ENCODE results near the gene ABCC11. TPM values are rescaled to one million over a fixed set of nuclear protein-coding genes. Genes with fewer than 3 reads are reported as not detected.

The ABCC11 gene
- total RNA-seq (not detected in 2 replicates), polyA plus RNA-seq (0.09 TPM in 1 of 2 replicates, not detected in the other), polyA minus RNA-seq (0.07 TPM in 1 of 2 replicates, not detected in the other)
- 0.09 TPM for total RNA-seq (2013)

DNA sequence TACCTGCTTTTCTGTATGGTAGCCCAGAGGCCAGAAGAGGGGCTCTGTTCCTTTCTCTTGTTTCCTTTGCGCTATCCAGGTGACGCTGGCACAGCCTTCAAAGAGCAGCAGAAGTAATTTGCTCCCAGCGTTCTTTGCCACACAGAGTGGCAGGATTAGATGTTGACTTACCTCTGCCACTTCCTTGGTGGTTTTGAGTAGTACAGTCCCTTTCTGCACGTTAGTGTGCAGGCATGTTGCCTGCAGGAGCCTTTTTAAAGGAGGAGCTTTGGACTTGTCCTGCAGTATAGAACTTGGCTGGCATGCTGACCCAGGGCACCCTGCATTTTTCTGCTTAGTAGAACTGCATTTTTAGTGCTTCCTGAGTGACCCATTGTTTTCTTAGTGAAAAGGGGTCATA lies at the start of gene ABCC11:
Gene ABCC11, minus strand, starts transcription at position 229 of the 400 bp plus-strand sequence. CDS start 15,618 bp downstream, outside the sequence.
- peaks cover 37% of the 10 kb centered on the region for H3K4me1 Mint-ChIP-seq
- Histone ChIP-seq H3K27ac (ENCODE audit: low read length in 2 of 2) (no peak within 1 kb of the TSS), H4K20me1 (ENCODE audit: control insufficient read depth, insufficient read depth, low read length, poor library complexity, severe bottlenecking) (peaks cover 51% of the 10 kb centered on the region), H3K36me3 (replicated peaks in 1 of 2; ENCODE audit: control extremely low read depth in 1 of 2, control insufficient read depth in 1 of 2, extremely low read depth in 1 of 2, insufficient read depth in 2 of 2, low read length in 1 of 2) (peaks cover 0 to 13% of the 10 kb centered on the region in 2 experiments), H3K79me2 (ENCODE audit: control insufficient read depth, insufficient read depth, low read length) (peaks cover 69% of the 10 kb centered on the region), H3K9ac (ENCODE audit: low read length) (no peak within 1 kb of the TSS), H3K4me2 (replicated peaks; ENCODE audit: low read depth, low read length, poor library complexity, severe bottlenecking) (no peak within 1 kb of the TSS), H2AFZ (ENCODE audit: insufficient read depth, low read depth, low read length, poor library complexity, severe bottlenecking) (no peak within 1 kb of the TSS), H3K4me1 (ENCODE audit: control insufficient read depth in 2 of 2, insufficient read depth in 2 of 2, low read length in 2 of 2) (peaks cover 16 to 22% of the 10 kb centered on the region in 2 donors), H3K9me3 (ENCODE audit: control extremely low read depth in 1 of 3, control insufficient read depth in 2 of 3, insufficient read depth in 1 of 3, low read length in 2 of 3) (no peaks in the 10 kb centered on the region), H3K4me3 (ENCODE audit: control extremely low read depth in 1 of 5, extremely low read depth in 1 of 5, insufficient read depth in 1 of 5, low read depth in 2 of 5, low read length in 4 of 5) (no peak within 1 kb of the TSS), H3K27me3 (replicated peaks in 1 of 4; ENCODE audit: control extremely low read depth in 1 of 4, control insufficient read depth in 3 of 4, insufficient read depth in 4 of 4, low read length in 3 of 4) (no peaks in the 10 kb centered on the region)
- TF ChIP-seq CTCF (IDR thresholded peaks at IDR 0.05) = no peak
- no peak for TF ChIP-seq EZH2 (IDR thresholded peaks at IDR 0.05; ENCODE audit: borderline replicate concordance, insufficient read depth, low read depth, low read length, poor library complexity, severe bottlenecking)
- H3K4me3 Mint-ChIP-seq = no peak within 1 kb of the TSS
- H3K27me3 Mint-ChIP-seq = no peaks in the 10 kb centered on the region
- H3K27ac Mint-ChIP-seq = no peak within 1 kb of the TSS
- DNase-seq (no peak), ATAC-seq (ENCODE audit: low read depth) (no peak)
- H3K9me3 Mint-ChIP-seq (ENCODE audit: insufficient read depth) = no peaks in the 10 kb centered on the region
- ChIA-PET CTCF (no interaction called here), POLR2A (no interaction called here)
- WGBS (ENCODE audit: insufficient coverage) = 29% methylated on average over 4 of the region's 4 CpGs
- intact Hi-C loops (cut with micrococcal nuclease) = loop anchor here (10.0 kb wide), 1 partner anchor 297 kb away; no protein-coding TSS in a partner anchor

- Histone ChIP-seq H3K4me3 (ENCODE audit: control extremely low read depth in 1 of 5, extremely low read depth in 1 of 5, insufficient read depth in 1 of 5, low read depth in 2 of 5, low read length in 4 of 5) (no peak overlapping the region), H3K9me3 (ENCODE audit: control extremely low read depth in 1 of 3, control insufficient read depth in 2 of 3, insufficient read depth in 1 of 3, low read length in 2 of 3) (no peaks in the 10 kb centered on the region), H2AFZ (ENCODE audit: insufficient read depth, low read depth, low read length, poor library complexity, severe bottlenecking) (no peak overlapping the region), H4K20me1 (ENCODE audit: control insufficient read depth, insufficient read depth, low read length, poor library complexity, severe bottlenecking) (no peaks in the 10 kb centered on the region), H3K27ac (ENCODE audit: low read length in 2 of 2) (no peak overlapping the region), H3K9ac (ENCODE audit: low read length) (no peak overlapping the region), H3K4me1 (ENCODE audit: control insufficient read depth in 2 of 2, insufficient read depth in 2 of 2, low read length in 2 of 2) (no peaks in the 10 kb centered on the region), H3K27me3 (replicated peaks in 1 of 4; ENCODE audit: control extremely low read depth in 1 of 4, control insufficient read depth in 3 of 4, insufficient read depth in 4 of 4, low read length in 3 of 4) (no peaks in the 10 kb centered on the region), H3K4me2 (replicated peaks; ENCODE audit: low read depth, low read length, poor library complexity, severe bottlenecking) (no peak overlapping the region), H3K79me2 (ENCODE audit: control insufficient read depth, insufficient read depth, low read length) (peaks cover 3% of the 10 kb centered on the region), H3K36me3 (replicated peaks in 1 of 2; ENCODE audit: control extremely low read depth in 1 of 2, control insufficient read depth in 1 of 2, extremely low read depth in 1 of 2, insufficient read depth in 2 of 2, low read length in 1 of 2) (peaks cover 4 to 50% of the 10 kb centered on the region in 2 experiments)
- Mint-ChIP-seq H3K4me3 (no peak overlapping the region), H3K9me3 (ENCODE audit: insufficient read depth) (no peaks in the 10 kb centered on the region), H3K27ac (no peak overlapping the region), H3K4me1 (no peaks in the 10 kb centered on the region), H3K27me3 (no peaks in the 10 kb centered on the region)
- intact Hi-C loops (cut with micrococcal nuclease) = no loop called here
- no peak for ATAC-seq (ENCODE audit: low read depth)
- ChIA-PET CTCF (no interaction called here), POLR2A (no interaction called here)
- TF ChIP-seq CTCF (IDR thresholded peaks at IDR 0.05) (no peak), EZH2 (IDR thresholded peaks at IDR 0.05; ENCODE audit: borderline replicate concordance, insufficient read depth, low read depth, low read length, poor library complexity, severe bottlenecking) (no peak)
- no peak for DNase-seq
- WGBS (ENCODE audit: insufficient coverage) = no CpG with 5 or more reads among the region's 1 CpG
These were observed 48.3 kb upstream of the ABCC11 start for GRCh38 chr16:48295488-48296281.
